H1 (cell line): Measurements from ENCODE around the gene SLC2A13.

Experiments used
- CHD2 ChIP-seq: IDR thresholded peaks from 2 replicates; pipeline ENCODE4 v1.6.1; 2012; ENCODE audit warnings: low read length, improper control_type of control experiment
- EP300 ChIP-seq, 2 experiments: IDR thresholded peaks; 1 replicate in 1 of 2; 2 replicates in 1 of 2; pipeline ENCODE4 v1.6.1; 2011 to 2012; ENCODE audit warnings: low read depth in 2 of 2, low read length in 2 of 2, mild to moderate bottlenecking in 2 of 2, borderline replicate concordance in 1 of 2, inconsistent platforms in 1 of 2, moderate library complexity in 1 of 2
- EZH2 ChIP-seq: fragments of 200-600 bp; sonication (generic); IDR thresholded peaks from 2 replicates; pipeline ENCODE4 v1.7.1; 2012; ENCODE audit warnings: low read depth, mild to moderate bottlenecking, moderate library complexity, low read length, inconsistent platforms; ENCODE audit not compliant: severe bottlenecking
- JUN ChIP-seq: IDR thresholded peaks from 2 replicates; pipeline ENCODE4 v1.6.1; 2011; ENCODE audit warnings: low read depth, mild to moderate bottlenecking, improper control_type of control experiment, low read length
- NRF1 ChIP-seq: IDR thresholded peaks from 2 replicates; pipeline ENCODE4 v1.6.1; 2011; ENCODE audit warnings: mild to moderate bottlenecking, low read depth, low read length, improper control_type of control experiment
- PHF8 ChIP-seq: fragments of 200-600 bp; sonication (generic); conservative IDR thresholded peaks from 2 replicates; pipeline ENCODE4 v1.7.1; 2012; ENCODE audit warnings: low read depth, mild to moderate bottlenecking, inconsistent platforms, low read length, moderate library complexity
- POLR2A ChIP-seq, 2 experiments: IDR thresholded peaks; 1 replicate in 1 of 2; 2 replicates in 1 of 2; pipeline ENCODE4 v1.6.1; 2011; ENCODE audit warnings: low read depth in 2 of 2, low read length in 2 of 2, mild to moderate bottlenecking in 2 of 2; ENCODE audit errors: control extremely low read depth in 1 of 2
- POLR2AphosphoS5 ChIP-seq: IDR thresholded peaks from 2 replicates; pipeline ENCODE4 v1.6.1; 2011; ENCODE audit warnings: low read depth, low read length
- POU5F1 ChIP-seq: IDR thresholded peaks from 2 replicates; pipeline ENCODE4 v1.6.1; 2011; ENCODE audit warnings: low read depth, mild to moderate bottlenecking, low read length, moderate library complexity
- SIRT6 ChIP-seq: IDR thresholded peaks from one replicate; pipeline ENCODE4 v1.7.1; 2012; ENCODE audit warnings: low read length, inconsistent platforms
- TCF12 ChIP-seq: IDR thresholded peaks from 2 replicates; pipeline ENCODE4 v1.6.1; 2011; ENCODE audit warnings: low read depth, mild to moderate bottlenecking, low read length
- USF2 ChIP-seq: IDR thresholded peaks from 2 replicates; pipeline ENCODE4 v1.6.1; 2011; ENCODE audit warnings: low read length, improper control_type of control experiment
- YY1 ChIP-seq: IDR thresholded peaks from 2 replicates; pipeline ENCODE4 v1.6.1; 2011; ENCODE audit warnings: low read depth, mild to moderate bottlenecking, low read length

- TF ChIP-seq POLR2A (IDR thresholded peaks at IDR 0.05; ENCODE audit: control extremely low read depth in 1 of 2, low read depth in 2 of 2, low read length in 2 of 2) = no peak
- no peak for TF ChIP-seq EZH2
- no peak for TF ChIP-seq USF2
- no peak for TF ChIP-seq NRF1
- TF ChIP-seq EP300 (IDR thresholded peaks at IDR 0.05; ENCODE audit: borderline replicate concordance in 1 of 2, low read depth in 2 of 2, low read length in 2 of 2) = no peak
- no peak for TF ChIP-seq JUN
- TF ChIP-seq POLR2AphosphoS5 = no peak
- no peak for TF ChIP-seq SIRT6
- TF ChIP-seq POU5F1 = no peak
- TF ChIP-seq YY1 = no peak
- TF ChIP-seq PHF8 = no peak
- TF ChIP-seq CHD2 = no peak
- no peak for TF ChIP-seq TCF12
These were observed 50.1 kb downstream of the SLC2A13 start for GRCh38 chr12:40055776-40056175.
